ENCODE data around the gene ITGAE.

Gene ITGAE

GRCh38 chr17:3814361-3814760 lies 13.4 kb upstream of the ITGAE start:
- WGBS (ENCODE audit: extremely low coverage, insufficient coverage, low lambda C conversion rate) = no CpG with 5 or more reads among the region's 13 CpGs
- no peak overlapping the region for H2AK5ac ChIP-seq (ENCODE audit: low read length)
- no peak overlapping the region for H3K27ac ChIP-seq (ENCODE audit: low read depth, low read length)
- H2BK120ac ChIP-seq (ENCODE audit: low read depth, low read length) = no peak overlapping the region
- H2BK5ac ChIP-seq (ENCODE audit: low read length) = no peak overlapping the region
- H3K56ac ChIP-seq (ENCODE audit: low read length) = no peak overlapping the region
- no peaks in the 10 kb centered on the region for H3K79me1 ChIP-seq (ENCODE audit: low read length)
- no peak overlapping the region for H4K8ac ChIP-seq (ENCODE audit: low read depth, low read length)
- H3K18ac ChIP-seq (ENCODE audit: low read length) = no peak overlapping the region
- no peaks in the 10 kb centered on the region for H3K79me2 ChIP-seq (ENCODE audit: control insufficient read depth, insufficient read depth, low read length)
- no peak for DNase-seq
- H2BK15ac ChIP-seq (replicated peaks; ENCODE audit: low read depth) = no peak overlapping the region
- H3K4ac ChIP-seq (ENCODE audit: low read depth, low read length) = no peak overlapping the region
- H3K36me3 ChIP-seq (ENCODE audit: control insufficient read depth, insufficient read depth, low read length) = peaks cover 20% of the 10 kb centered on the region
- no peak overlapping the region for H4K5ac ChIP-seq (ENCODE audit: low read length)
- H3K27me3 ChIP-seq (ENCODE audit: insufficient read depth, low read length, poor library complexity) = no peaks in the 10 kb centered on the region
- H3K23ac ChIP-seq (ENCODE audit: low read length) = no peak overlapping the region
- H3K9ac ChIP-seq (ENCODE audit: low read length) = no peak overlapping the region
- no peak overlapping the region for H3K4me2 ChIP-seq (ENCODE audit: low read length)
- no peak overlapping the region for H3K4me3 ChIP-seq (ENCODE audit: low read length)
- no peaks in the 10 kb centered on the region for H3K4me1 ChIP-seq (ENCODE audit: control insufficient read depth, low read depth, low read length)

- Histone ChIP-seq H2BK5ac (ENCODE audit: low read length) (no peak overlapping the region), H2AK5ac (ENCODE audit: low read length) (no peak overlapping the region), H4K5ac (ENCODE audit: low read length) (no peak overlapping the region), H3K4me3 (ENCODE audit: low read length) (no peak overlapping the region), H3K9ac (ENCODE audit: low read length) (no peak overlapping the region), H3K79me2 (ENCODE audit: control insufficient read depth, insufficient read depth, low read length) (no peaks in the 10 kb centered on the region), H3K27ac (ENCODE audit: low read depth, low read length) (no peak overlapping the region), H4K8ac (ENCODE audit: low read depth, low read length) (no peak overlapping the region), H3K4me1 (ENCODE audit: control insufficient read depth, low read depth, low read length) (no peaks in the 10 kb centered on the region), H3K56ac (ENCODE audit: low read length) (no peak overlapping the region), H3K18ac (ENCODE audit: low read length) (no peak overlapping the region), H3K79me1 (ENCODE audit: low read length) (no peaks in the 10 kb centered on the region), H3K4ac (ENCODE audit: low read depth, low read length) (no peak overlapping the region), H2BK15ac (replicated peaks; ENCODE audit: low read depth) (no peak overlapping the region), H3K23ac (ENCODE audit: low read length) (no peak overlapping the region), H3K36me3 (ENCODE audit: control insufficient read depth, insufficient read depth, low read length) (peaks cover 14% of the 10 kb centered on the region), H3K4me2 (ENCODE audit: low read length) (no peak overlapping the region), H3K27me3 (ENCODE audit: insufficient read depth, low read length, poor library complexity) (no peaks in the 10 kb centered on the region), H2BK120ac (ENCODE audit: low read depth, low read length) (no peak overlapping the region)
- no peak for DNase-seq
- no CpG with 5 or more reads among the region's 15 CpGs for WGBS (ENCODE audit: extremely low coverage, insufficient coverage, low lambda C conversion rate)
Observed at GRCh38 chr17:3813171-3813570, 12.2 kb upstream of the ITGAE start.

GRCh38 chr17:3812771-3813170 lies 11.8 kb upstream of the ITGAE start:
- no peak overlapping the region for H3K27ac ChIP-seq (ENCODE audit: low read depth, low read length)
- no peak overlapping the region for H3K4ac ChIP-seq (ENCODE audit: low read depth, low read length)
- H4K5ac ChIP-seq (ENCODE audit: low read length) = no peak overlapping the region
- H3K4me1 ChIP-seq (ENCODE audit: control insufficient read depth, low read depth, low read length) = no peaks in the 10 kb centered on the region
- no peak overlapping the region for H3K4me2 ChIP-seq (ENCODE audit: low read length)
- peak; percentile 81 for DNase-seq
- no peak overlapping the region for H3K18ac ChIP-seq (ENCODE audit: low read length)
- H3K56ac ChIP-seq (ENCODE audit: low read length) = no peak overlapping the region
- no peak overlapping the region for H2BK5ac ChIP-seq (ENCODE audit: low read length)
- no peaks in the 10 kb centered on the region for H3K79me1 ChIP-seq (ENCODE audit: low read length)
- no peak overlapping the region for H2AK5ac ChIP-seq (ENCODE audit: low read length)
- no CpG with 5 or more reads among the region's 12 CpGs for WGBS (ENCODE audit: extremely low coverage, insufficient coverage, low lambda C conversion rate)
- no peak overlapping the region for H3K9ac ChIP-seq (ENCODE audit: low read length)
- no peak overlapping the region for H3K23ac ChIP-seq (ENCODE audit: low read length)
- H4K8ac ChIP-seq (ENCODE audit: low read depth, low read length) = no peak overlapping the region
- no peak overlapping the region for H3K4me3 ChIP-seq (ENCODE audit: low read length)
- peaks cover 14% of the 10 kb centered on the region for H3K36me3 ChIP-seq (ENCODE audit: control insufficient read depth, insufficient read depth, low read length)
- H2BK120ac ChIP-seq (ENCODE audit: low read depth, low read length) = no peak overlapping the region
- H3K79me2 ChIP-seq (ENCODE audit: control insufficient read depth, insufficient read depth, low read length) = no peaks in the 10 kb centered on the region
- H2BK15ac ChIP-seq (replicated peaks; ENCODE audit: low read depth) = no peak overlapping the region
- H3K27me3 ChIP-seq (ENCODE audit: insufficient read depth, low read length, poor library complexity) = no peaks in the 10 kb centered on the region

- Histone ChIP-seq H3K56ac (ENCODE audit: low read length) (no peak overlapping the region), H2BK15ac (replicated peaks; ENCODE audit: low read depth) (no peak overlapping the region), H3K4me2 (ENCODE audit: low read length) (no peak overlapping the region), H3K79me2 (ENCODE audit: control insufficient read depth, insufficient read depth, low read length) (no peaks in the 10 kb centered on the region), H3K4ac (ENCODE audit: low read depth, low read length) (no peak overlapping the region), H3K4me1 (ENCODE audit: control insufficient read depth, low read depth, low read length) (no peaks in the 10 kb centered on the region), H3K27me3 (ENCODE audit: insufficient read depth, low read length, poor library complexity) (no peaks in the 10 kb centered on the region), H3K9ac (ENCODE audit: low read length) (no peak overlapping the region), H4K8ac (ENCODE audit: low read depth, low read length) (no peak overlapping the region), H3K27ac (ENCODE audit: low read depth, low read length) (peak overlapping the region; percentile 0), H2AK5ac (ENCODE audit: low read length) (no peak overlapping the region), H4K5ac (ENCODE audit: low read length) (no peak overlapping the region), H3K4me3 (ENCODE audit: low read length) (no peak overlapping the region), H2BK120ac (ENCODE audit: low read depth, low read length) (no peak overlapping the region), H2BK5ac (ENCODE audit: low read length) (no peak overlapping the region), H3K18ac (ENCODE audit: low read length) (no peak overlapping the region), H3K36me3 (ENCODE audit: control insufficient read depth, insufficient read depth, low read length) (peaks cover 16% of the 10 kb centered on the region), H3K79me1 (ENCODE audit: low read length) (no peaks in the 10 kb centered on the region), H3K23ac (ENCODE audit: low read length) (no peak overlapping the region)
- no CpG with 5 or more reads among the region's 10 CpGs for WGBS (ENCODE audit: extremely low coverage, insufficient coverage, low lambda C conversion rate)
- no peak for DNase-seq
Observed at GRCh38 chr17:3812284-3812683, 11.3 kb upstream of the ITGAE start.

GRCh38 chr17:3810019-3810418 lies 9.0 kb upstream of the ITGAE start:
- no peak overlapping the region for H3K56ac ChIP-seq (ENCODE audit: low read length)
- no peak overlapping the region for H2BK120ac ChIP-seq (ENCODE audit: low read depth, low read length)
- peaks cover 13% of the 10 kb centered on the region for H3K36me3 ChIP-seq (ENCODE audit: control insufficient read depth, insufficient read depth, low read length)
- no peak overlapping the region for H2BK15ac ChIP-seq (replicated peaks; ENCODE audit: low read depth)
- H3K23ac ChIP-seq (ENCODE audit: low read length) = no peak overlapping the region
- no peak overlapping the region for H3K9ac ChIP-seq (ENCODE audit: low read length)
- no peak for DNase-seq
- H3K4ac ChIP-seq (ENCODE audit: low read depth, low read length) = no peak overlapping the region
- no peak overlapping the region for H3K27ac ChIP-seq (ENCODE audit: low read depth, low read length)
- WGBS (ENCODE audit: extremely low coverage, insufficient coverage, low lambda C conversion rate) = no CpG with 5 or more reads among the region's 4 CpGs
- no peak overlapping the region for H4K5ac ChIP-seq (ENCODE audit: low read length)
- no peaks in the 10 kb centered on the region for H3K79me2 ChIP-seq (ENCODE audit: control insufficient read depth, insufficient read depth, low read length)
- H3K79me1 ChIP-seq (ENCODE audit: low read length) = no peaks in the 10 kb centered on the region
- H3K18ac ChIP-seq (ENCODE audit: low read length) = no peak overlapping the region
- H2AK5ac ChIP-seq (ENCODE audit: low read length) = no peak overlapping the region
- H3K4me1 ChIP-seq (ENCODE audit: control insufficient read depth, low read depth, low read length) = no peaks in the 10 kb centered on the region
- no peak overlapping the region for H3K4me3 ChIP-seq (ENCODE audit: low read length)
- H2BK5ac ChIP-seq (ENCODE audit: low read length) = no peak overlapping the region
- no peaks in the 10 kb centered on the region for H3K27me3 ChIP-seq (ENCODE audit: insufficient read depth, low read length, poor library complexity)
- H4K8ac ChIP-seq (ENCODE audit: low read depth, low read length) = no peak overlapping the region
- H3K4me2 ChIP-seq (ENCODE audit: low read length) = no peak overlapping the region

GRCh38 chr17:3809135-3809534 lies 8.1 kb upstream of the ITGAE start:
- Histone ChIP-seq H2AK5ac (ENCODE audit: low read length) (no peak overlapping the region), H3K9ac (ENCODE audit: low read length) (no peak overlapping the region), H3K36me3 (ENCODE audit: control insufficient read depth, insufficient read depth, low read length) (peaks cover 13% of the 10 kb centered on the region), H3K4me3 (ENCODE audit: low read length) (no peak overlapping the region), H4K5ac (ENCODE audit: low read length) (no peak overlapping the region), H2BK5ac (ENCODE audit: low read length) (no peak overlapping the region), H3K23ac (ENCODE audit: low read length) (no peak overlapping the region), H3K27me3 (ENCODE audit: insufficient read depth, low read length, poor library complexity) (no peaks in the 10 kb centered on the region), H3K79me2 (ENCODE audit: control insufficient read depth, insufficient read depth, low read length) (no peaks in the 10 kb centered on the region), H2BK120ac (ENCODE audit: low read depth, low read length) (no peak overlapping the region), H3K18ac (ENCODE audit: low read length) (no peak overlapping the region), H3K4ac (ENCODE audit: low read depth, low read length) (no peak overlapping the region), H4K8ac (ENCODE audit: low read depth, low read length) (no peak overlapping the region), H2BK15ac (replicated peaks; ENCODE audit: low read depth) (no peak overlapping the region), H3K56ac (ENCODE audit: low read length) (no peak overlapping the region), H3K79me1 (ENCODE audit: low read length) (no peaks in the 10 kb centered on the region), H3K27ac (ENCODE audit: low read depth, low read length) (no peak overlapping the region), H3K4me1 (ENCODE audit: control insufficient read depth, low read depth, low read length) (no peaks in the 10 kb centered on the region), H3K4me2 (ENCODE audit: low read length) (no peak overlapping the region)
- DNase-seq = no peak
- WGBS (ENCODE audit: extremely low coverage, insufficient coverage, low lambda C conversion rate) = no CpG with 5 or more reads among the region's 4 CpGs
